ENCODE measurements around the gene TMEM106C. TPM values are rescaled to one million over a fixed set of nuclear protein-coding genes. Genes with fewer than 3 reads are reported as not detected.

Gene TMEM106C
- total and polyA plus RNA-seq, 2 donors from 2014 or later: 51.7 to 126 TPM

GRCh38 chr12:47949441-47950341 lies 13.7 kb upstream of the TMEM106C start:
- peak; percentile 83 to 92 (median 84) for DNase-seq
- Histone ChIP-seq H3K4me1 (ENCODE audit: control insufficient read depth in 2 of 3, insufficient read depth in 2 of 3, low read depth in 1 of 3, low read length in 3 of 3) (peaks cover 0 to 22% (median 5%) of the 10 kb centered on the region in 3 donors), H3K9ac (ENCODE audit: low read length in 3 of 3) (no peak overlapping the region), H3K27ac (ENCODE audit: low read depth in 2 of 2, low read length in 2 of 2) (no peak overlapping the region), H3K4me3 (ENCODE audit: low read length in 3 of 3) (no peak overlapping the region), H3K9me3 (ENCODE audit: control insufficient read depth in 2 of 3, insufficient read depth in 1 of 3, low read length in 3 of 3) (no peaks in the 10 kb centered on the region), H3K27me3 (ENCODE audit: control insufficient read depth, insufficient read depth, low read length) (no peaks in the 10 kb centered on the region), H3K36me3 (ENCODE audit: control insufficient read depth in 2 of 3, insufficient read depth in 3 of 3, low read length in 3 of 3) (no peaks in the 10 kb centered on the region)
- no peak for FAIRE-seq
- peak; percentile 88 for TF ChIP-seq CTCF (IDR thresholded peaks at IDR 0.05; ENCODE audit: borderline replicate concordance, extremely low read depth, insufficient read depth)
- intact Hi-C loops (cut with DNase I): no loop called here

GRCh38 chr12:47950856-47951468 lies 12.4 kb upstream of the TMEM106C start:
- intact Hi-C loops (cut with DNase I): no loop called here
- DNase-seq: no peak
- no peaks in the 10 kb centered on the region for H3K36me3 ChIP-seq (ENCODE audit: control insufficient read depth in 2 of 3, insufficient read depth in 3 of 3, low read length in 3 of 3)
- no peak overlapping the region for H3K9ac ChIP-seq (ENCODE audit: low read length in 3 of 3)
- no peaks in the 10 kb centered on the region for H3K9me3 ChIP-seq (ENCODE audit: control insufficient read depth in 2 of 3, insufficient read depth in 1 of 3, low read length in 3 of 3)
- no peak overlapping the region for H3K4me3 ChIP-seq (ENCODE audit: low read length in 3 of 3)
- peaks cover 0 to 18% (median 5%) of the 10 kb centered on the region in 3 donors for H3K4me1 ChIP-seq (ENCODE audit: control insufficient read depth in 2 of 3, insufficient read depth in 2 of 3, low read depth in 1 of 3, low read length in 3 of 3)
- no peak for TF ChIP-seq CTCF (IDR thresholded peaks at IDR 0.05; ENCODE audit: borderline replicate concordance, extremely low read depth, insufficient read depth)
- no peak overlapping the region for H3K27ac ChIP-seq (ENCODE audit: low read depth in 2 of 2, low read length in 2 of 2)
- FAIRE-seq: no peak
- H3K27me3 ChIP-seq (ENCODE audit: control insufficient read depth, insufficient read depth, low read length): no peaks in the 10 kb centered on the region

- FAIRE-seq (no peak), DNase-seq (no peak)
- TF ChIP-seq CTCF (IDR thresholded peaks at IDR 0.05; ENCODE audit: borderline replicate concordance, extremely low read depth, insufficient read depth): no peak
- H3K9ac ChIP-seq (ENCODE audit: low read length in 3 of 3): no peak overlapping the region
- no peaks in the 10 kb centered on the region for H3K9me3 ChIP-seq (ENCODE audit: control insufficient read depth in 2 of 3, insufficient read depth in 1 of 3, low read length in 3 of 3)
- intact Hi-C loops (cut with DNase I): no loop called here
- H3K27ac ChIP-seq (ENCODE audit: low read depth in 2 of 2, low read length in 2 of 2): no peak overlapping the region
- H3K27me3 ChIP-seq (ENCODE audit: control insufficient read depth, insufficient read depth, low read length): no peaks in the 10 kb centered on the region
- H3K4me1 ChIP-seq (ENCODE audit: control insufficient read depth in 2 of 3, insufficient read depth in 2 of 3, low read depth in 1 of 3, low read length in 3 of 3): peaks cover 0 to 3% (median 0%) of the 10 kb centered on the region in 3 donors
- H3K36me3 ChIP-seq (ENCODE audit: control insufficient read depth in 2 of 3, insufficient read depth in 3 of 3, low read length in 3 of 3): no peaks in the 10 kb centered on the region
- H3K4me3 ChIP-seq (ENCODE audit: low read length in 3 of 3): no peak overlapping the region
Observed at GRCh38 chr12:47954058-47954457, 9.3 kb upstream of the TMEM106C start.
